GM12878 (cell line): ENCODE measurements around the gene TSHZ2.

ENCODE experiments used
- CTCF ChIP-seq, 3 experiments: IDR thresholded peaks in 2 of 3; conservative IDR thresholded peaks in 1 of 3; 2 replicates each; pipeline ENCODE4 v1.5.1; 2011; ENCODE audit warnings: low read depth in 3 of 3, low read length in 3 of 3, mild to moderate bottlenecking in 3 of 3, control low read depth in 2 of 3, moderate library complexity in 2 of 3, inconsistent platforms in 1 of 3, mixed read lengths in 1 of 3; ENCODE audit not compliant: control insufficient read depth in 2 of 3, insufficient read depth in 1 of 3; ENCODE audit errors: extremely low read depth in 1 of 3
- POLR2A ChIP-seq: IDR thresholded peaks from 2 replicates; pipeline ENCODE4 v1.6.1; 2011; ENCODE audit warnings: low read depth, mild to moderate bottlenecking, low read length
- SREBF2 ChIP-seq: IDR thresholded peaks from 2 replicates; pipeline ENCODE4 v1.6.1; 2012; ENCODE audit warnings: mild to moderate bottlenecking, low read length
- TAF1 ChIP-seq: IDR thresholded peaks from 2 replicates; pipeline ENCODE4 v1.6.1; 2011; ENCODE audit warnings: mild to moderate bottlenecking, low read depth, low read length, borderline replicate concordance
- YY1 ChIP-seq: IDR thresholded peaks from 2 replicates; pipeline ENCODE4 v1.6.1; 2011; ENCODE audit warnings: low read depth, mild to moderate bottlenecking, low read length
- ZNF274 ChIP-seq: IDR thresholded peaks from one replicate; pipeline ENCODE4 v1.8.0; 2011; ENCODE audit not compliant: insufficient read length, insufficient read depth

- TF ChIP-seq YY1, result no peak
- TF ChIP-seq CTCF (IDR thresholded peaks at IDR 0.05 in 2 of 3, conservative IDR thresholded peaks at IDR 0.05 in 1 of 3; ENCODE audit: control insufficient read depth in 2 of 3, extremely low read depth in 1 of 3, insufficient read depth in 1 of 3, low read depth in 3 of 3, low read length in 3 of 3), result no peak
- no peak for TF ChIP-seq SREBF2
- no peak for TF ChIP-seq POLR2A
- no peak for TF ChIP-seq ZNF274
- TF ChIP-seq TAF1, result no peak
Measured at GRCh38 chr20:53020376-53020775, 48.2 kb downstream of the TSHZ2 start.
